ENCODE measurements around the gene CKAP5. TPM values are rescaled to one million over a fixed set of nuclear protein-coding genes. Genes with fewer than 3 reads are reported as not detected.
A peak's percentile ranks its signal among the peaks of the same experiment; 100 is the strongest.

CKAP5 gene
- total and polyA plus RNA-seq, 2 experiments from 2014 or later = 67.9 to 120 TPM

GRCh38 chr11:46838501-46838900 lies 7.6 kb downstream of the CKAP5 start:
- Mint-ChIP-seq H3K36me3 (ENCODE audit: low read depth) (no peaks in the 10 kb centered on the region; the same call in 1 of the 3 replicates), H3K9me3 (no peaks in the 10 kb centered on the region), H3K4me3 (no peak overlapping the region), H3K27me3 (ENCODE audit: insufficient read depth, low read depth, poor library complexity) (peaks cover 3% of the 10 kb centered on the region), H3K4me1 (peaks cover 34% of the 10 kb centered on the region), H3K27ac (no peak overlapping the region)
- DNase-seq (ENCODE audit: low spot score) (no peak), ATAC-seq (peak; percentile 37; the same call in 1 of the 3 replicates)
- no peak overlapping the region for H3K4me3 ChIP-seq
- H3K9me2 ChIP-seq (ENCODE audit: insufficient read depth) = no peaks in the 10 kb centered on the region
- no peaks in the 10 kb centered on the region for H3K36me3 ChIP-seq (ENCODE audit: insufficient read depth)
- no peak overlapping the region for H3K27ac ChIP-seq (ENCODE audit: low read depth)
- H2AFZ ChIP-seq = no peak overlapping the region
- H3K27me3 ChIP-seq (ENCODE audit: insufficient read depth) = no peaks in the 10 kb centered on the region
- peaks cover 100% of the 10 kb centered on the region for H3K79me2 ChIP-seq (replicated peaks; ENCODE audit: insufficient read depth)
- TF ChIP-seq EZH2phosphoT487 (IDR thresholded peaks at IDR 0.05; ENCODE audit: unreplicated experiment) (no peak), NANOG (IDR thresholded peaks at IDR 0.05; ENCODE audit: borderline replicate concordance) (no peak), CREB1 (CRISPR knock-in tag; IDR thresholded peaks at IDR 0.05; ENCODE audit: low read depth) (no peak), ZNF331 (CRISPR knock-in tag; IDR thresholded peaks at IDR 0.05; ENCODE audit: low read depth) (no peak), STAT1 (IDR thresholded peaks at IDR 0.05; ENCODE audit: unreplicated experiment) (no peak), ZNF462 (CRISPR knock-in tag; IDR thresholded peaks at IDR 0.05) (no peak), ETS1 (IDR thresholded peaks at IDR 0.05) (no peak), CTCF (conservative IDR thresholded peaks at IDR 0.05; ENCODE audit: low read depth in 2 of 2) (no peak), JUNB (IDR thresholded peaks at IDR 0.05; ENCODE audit: unreplicated experiment) (no peak), REST (IDR thresholded peaks at IDR 0.05; ENCODE audit: unreplicated experiment) (no peak), ZNF114 (CRISPR knock-in tag; IDR thresholded peaks at IDR 0.05) (no peak), POLR2AphosphoS5 (IDR thresholded peaks at IDR 0.05; ENCODE audit: low read depth) (no peak), EZH2 (IDR thresholded peaks at IDR 0.05; ENCODE audit: low read depth, unreplicated experiment) (no peak)
- no peaks in the 10 kb centered on the region for H3F3A ChIP-seq (replicated peaks; ENCODE audit: low read depth)
- peaks cover 33% of the 10 kb centered on the region for H3K4me1 ChIP-seq (ENCODE audit: insufficient read depth)
- peaks cover 51% of the 10 kb centered on the region for H4K20me1 ChIP-seq (replicated peaks; ENCODE audit: insufficient read depth)
- no peak overlapping the region for H3K4me2 ChIP-seq

All from GM23338 (cell line).